DMS153 (cell line): ENCODE measurements around the gene SEC24A.
"Not testable (repeated sequence)": the region's sequence is repeated elsewhere in the genome, so short reads cannot be mapped to it uniquely, and the experiment has no call there.

Source experiments
- DNase-seq: peaks from one replicate; lab custom pipeline; 2025; lab: John Stamatoyannopoulos, UW

Gene SEC24A

GRCh38 chr5:134650660-134651059, 2.1 kb downstream of the SEC24A start:
- DNase-seq, result not testable (repeated sequence)

- no peak for DNase-seq
Observed at GRCh38 chr5:134651531-134651930, 2.9 kb downstream of the SEC24A start.

GRCh38 chr5:134656690-134657089, 8.1 kb downstream of the SEC24A start:
- no peak for DNase-seq

GRCh38 chr5:134659456-134659855, 10.9 kb downstream of the SEC24A start:
- no peak for DNase-seq

- DNase-seq, result no peak
Observed at GRCh38 chr5:134659922-134660321, 11.3 kb downstream of the SEC24A start.

- no peak for DNase-seq
Observed at GRCh38 chr5:134662971-134663370, 14.4 kb downstream of the SEC24A start.

GRCh38 chr5:134664448-134664847, 15.9 kb downstream of the SEC24A start:
- no peak for DNase-seq

GRCh38 chr5:134673546-134673945, 25.0 kb downstream of the SEC24A start:
- not testable (repeated sequence) for DNase-seq

- DNase-seq, result not testable (repeated sequence)
Observed at GRCh38 chr5:134677357-134677756, 28.8 kb downstream of the SEC24A start.

- not testable (repeated sequence) for DNase-seq
Observed at GRCh38 chr5:134690144-134690543, 41.6 kb downstream of the SEC24A start.

GRCh38 chr5:134692722-134693121, 44.1 kb downstream of the SEC24A start:
- DNase-seq, result no peak

- no peak for DNase-seq
Observed at GRCh38 chr5:134708301-134708700, 59.7 kb downstream of the SEC24A start.

- no peak for DNase-seq
Observed at GRCh38 chr5:134714120-134714519, 65.5 kb downstream of the SEC24A start.

- DNase-seq, result no peak
Observed at GRCh38 chr5:134714541-134714940, 66.0 kb downstream of the SEC24A start.

GRCh38 chr5:134715466-134715865, 66.9 kb downstream of the SEC24A start:
- DNase-seq, result not testable (repeated sequence)

GRCh38 chr5:134724872-134725271, 76.3 kb downstream of the SEC24A start:
- no peak for DNase-seq

GRCh38 chr5:134732819-134733218, 84.2 kb downstream of the SEC24A start:
- no peak for DNase-seq

- no peak for DNase-seq
Observed at GRCh38 chr5:134735243-134735642, 86.7 kb downstream of the SEC24A start.

- no peak for DNase-seq
Observed at GRCh38 chr5:134736173-134736812, 87.7 kb downstream of the SEC24A start.

GRCh38 chr5:134738133-134738962, 89.8 kb downstream of the SEC24A start, which contains the start of gene CAMLG:
Gene CAMLG, plus strand, starts transcription at chr5:134738548. Its CDS starts 73 bp downstream, at chr5:134738621.
- DNase-seq, result peak; percentile 83

GRCh38 chr5:134738963-134739661, 90.5 kb downstream of the SEC24A start:
- DNase-seq, result peak; percentile 0

GRCh38 chr5:134741052-134741451, 92.5 kb downstream of the SEC24A start:
- DNase-seq, result no peak

- DNase-seq, result no peak
Observed at GRCh38 chr5:134742134-134742533, 93.5 kb downstream of the SEC24A start.
